ENCODE data around the gene ATXN1. TPM values are rescaled to one million over a fixed set of nuclear protein-coding genes. Genes with fewer than 3 reads are reported as not detected.
"Not testable (repeated sequence)": the region's sequence is repeated elsewhere in the genome, so short reads cannot be mapped to it uniquely, and the experiment has no call there.

The ATXN1 gene
- total RNA-seq, 4 donors from 2014 or later, result 48.7 to 166 (median 105) TPM

GRCh38 chr6:16389642-16390041 is 371.6 kb downstream of the ATXN1 start:
- Histone ChIP-seq H3K27me3 (no peaks in the 10 kb centered on the region), H3K36me3 (no peaks in the 10 kb centered on the region), H3K4me3 (no peak overlapping the region), H3K4me1 (peaks cover 3 to 9% (median 5%) of the 10 kb centered on the region in 4 donors), H3K9me3 (no peaks in the 10 kb centered on the region), H3K27ac (no peak overlapping the region)
- intact Hi-C loops (cut with DNase I; ENCODE audit: low total_unique reads) (no loop called here), in situ Hi-C loops (cut with MboI; ENCODE audit: low pct_ligation_motif_present in 1 of 4, low pct_unique_long_range_greater_than_20kb in 1 of 4, low sequenced_read_pairs in 3 of 4) (no loop called here)
- no peak for DNase-seq
- WGBS, 2 donors (ENCODE audit: low coverage in 1 of 2), result 84 to 100% methylated on average over 2 of the region's 2 CpGs
- no peak for TF ChIP-seq POLR2A (IDR thresholded peaks at IDR 0.05)
- no peak for TF ChIP-seq EP300 (IDR thresholded peaks at IDR 0.05; ENCODE audit: low read depth)
- no peak for TF ChIP-seq CTCF (IDR thresholded peaks at IDR 0.05)
- no peak for TF ChIP-seq POLR2AphosphoS5 (IDR thresholded peaks at IDR 0.05)

- no peak for TF ChIP-seq POLR2A (IDR thresholded peaks at IDR 0.05)
- no peak for TF ChIP-seq EP300 (IDR thresholded peaks at IDR 0.05; ENCODE audit: low read depth)
- TF ChIP-seq POLR2AphosphoS5 (IDR thresholded peaks at IDR 0.05), result no peak
- TF ChIP-seq CTCF (IDR thresholded peaks at IDR 0.05), result no peak
- WGBS, 2 donors (ENCODE audit: low coverage in 1 of 2), result 77 to 86% methylated on average over 1 of the region's 1 CpG
- H3K4me3 ChIP-seq, result no peak overlapping the region
- no peak for DNase-seq
- H3K36me3 ChIP-seq, result no peaks in the 10 kb centered on the region
- no peaks in the 10 kb centered on the region for H3K9me3 ChIP-seq
- intact Hi-C loops (cut with DNase I; ENCODE audit: low total_unique reads), result no loop called here
- peaks cover 0 to 10% (median 6%) of the 10 kb centered on the region in 4 donors for H3K4me1 ChIP-seq
- in situ Hi-C loops (cut with MboI; ENCODE audit: low pct_ligation_motif_present in 1 of 4, low pct_unique_long_range_greater_than_20kb in 1 of 4, low sequenced_read_pairs in 3 of 4), result no loop called here
- H3K27ac ChIP-seq, result no peak overlapping the region
- H3K27me3 ChIP-seq, result no peaks in the 10 kb centered on the region
Observed at GRCh38 chr6:16388488-16388887, 372.8 kb downstream of the ATXN1 start.

GRCh38 chr6:16386057-16386456 is 375.2 kb downstream of the ATXN1 start:
- Histone ChIP-seq H3K27ac (no peak overlapping the region), H3K36me3 (no peaks in the 10 kb centered on the region), H3K27me3 (no peaks in the 10 kb centered on the region), H3K4me1 (peaks cover 0 to 12% (median 0%) of the 10 kb centered on the region in 4 donors), H3K4me3 (no peak overlapping the region), H3K9me3 (no peaks in the 10 kb centered on the region)
- TF ChIP-seq EP300 (IDR thresholded peaks at IDR 0.05; ENCODE audit: low read depth) (no peak), CTCF (IDR thresholded peaks at IDR 0.05) (no peak), POLR2A (IDR thresholded peaks at IDR 0.05) (no peak), POLR2AphosphoS5 (IDR thresholded peaks at IDR 0.05) (no peak)
- no peak for DNase-seq
- in situ Hi-C loops (cut with MboI; ENCODE audit: low pct_ligation_motif_present in 1 of 4, low pct_unique_long_range_greater_than_20kb in 1 of 4, low sequenced_read_pairs in 3 of 4), result no loop called here
- intact Hi-C loops (cut with DNase I; ENCODE audit: low total_unique reads), result no loop called here
- WGBS, 2 donors (ENCODE audit: low coverage in 1 of 2), result 96% methylated on average over 5 of the region's 5 CpGs

- peaks cover 0 to 12% (median 0%) of the 10 kb centered on the region in 4 donors for H3K4me1 ChIP-seq
- 87 to 92% methylated on average over 3 to 5 of the region's 5 CpGs for WGBS, 2 donors (ENCODE audit: low coverage in 1 of 2)
- in situ Hi-C loops (cut with MboI; ENCODE audit: low pct_ligation_motif_present in 1 of 4, low pct_unique_long_range_greater_than_20kb in 1 of 4, low sequenced_read_pairs in 3 of 4) (no loop called here), intact Hi-C loops (cut with DNase I; ENCODE audit: low total_unique reads) (no loop called here)
- no peaks in the 10 kb centered on the region for H3K27me3 ChIP-seq
- H3K27ac ChIP-seq, result no peak overlapping the region
- DNase-seq, result no peak
- H3K4me3 ChIP-seq, result no peak overlapping the region
- H3K9me3 ChIP-seq, result no peaks in the 10 kb centered on the region
- TF ChIP-seq POLR2AphosphoS5 (IDR thresholded peaks at IDR 0.05), result no peak
- no peaks in the 10 kb centered on the region for H3K36me3 ChIP-seq
Observed at GRCh38 chr6:16383607-16384206, 377.6 kb downstream of the ATXN1 start.

GRCh38 chr6:16381968-16382367 is 379.3 kb downstream of the ATXN1 start:
- intact Hi-C loops (cut with DNase I; ENCODE audit: low total_unique reads); H3K27ac ChIP-seq; H3K9me3 ChIP-seq; H3K27me3 ChIP-seq; H3K4me3 ChIP-seq; H3K36me3 ChIP-seq; DNase-seq; in situ Hi-C loops (cut with MboI; ENCODE audit: low pct_ligation_motif_present in 1 of 4, low pct_unique_long_range_greater_than_20kb in 1 of 4, low sequenced_read_pairs in 3 of 4): not testable (repeated sequence)
- 92 to 100% methylated on average over 1 to 3 of the region's 3 CpGs for WGBS, 2 donors (ENCODE audit: low coverage in 1 of 2)
- peaks cover 0 to 12% (median 0%) of the 10 kb centered on the region in 4 donors for H3K4me1 ChIP-seq

All from transverse colon (tissue), 4 donors.